ENCODE measurements around the gene SBNO2.
A peak's percentile ranks its signal among the peaks of the same experiment; 100 is the strongest.
"Not testable (repeated sequence)": the region's sequence is repeated elsewhere in the genome, so short reads cannot be mapped to it uniquely, and the experiment has no call there.

SBNO2 gene

DNA sequence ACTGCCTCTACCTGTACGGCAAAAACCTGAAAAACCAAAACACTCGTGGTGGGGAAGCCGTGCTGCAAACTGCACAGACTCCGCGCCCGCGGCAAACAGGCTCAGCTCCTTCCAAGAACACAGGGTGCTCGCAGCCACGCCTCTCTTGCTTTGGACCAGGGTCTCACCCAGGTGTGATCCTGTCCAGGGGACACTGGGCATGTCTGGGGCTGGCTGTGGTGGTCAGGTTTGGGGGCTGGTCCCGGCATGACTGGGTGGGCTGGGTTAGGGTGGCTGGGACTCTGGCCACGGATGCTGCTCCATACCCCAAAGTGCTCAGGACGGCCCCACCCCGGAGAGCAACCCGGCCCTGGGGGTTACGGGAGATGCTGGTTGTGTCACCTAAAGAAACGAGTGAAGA, 56.4 kb downstream of the SBNO2 start:
- DNase-seq (ENCODE audit: low read depth in 2 of 2) = no peak

- DNase-seq (ENCODE audit: low read depth in 2 of 2) = no peak
These were observed 57.1 kb downstream of the SBNO2 start for GRCh38 chr19:1116726-1117581.

DNA sequence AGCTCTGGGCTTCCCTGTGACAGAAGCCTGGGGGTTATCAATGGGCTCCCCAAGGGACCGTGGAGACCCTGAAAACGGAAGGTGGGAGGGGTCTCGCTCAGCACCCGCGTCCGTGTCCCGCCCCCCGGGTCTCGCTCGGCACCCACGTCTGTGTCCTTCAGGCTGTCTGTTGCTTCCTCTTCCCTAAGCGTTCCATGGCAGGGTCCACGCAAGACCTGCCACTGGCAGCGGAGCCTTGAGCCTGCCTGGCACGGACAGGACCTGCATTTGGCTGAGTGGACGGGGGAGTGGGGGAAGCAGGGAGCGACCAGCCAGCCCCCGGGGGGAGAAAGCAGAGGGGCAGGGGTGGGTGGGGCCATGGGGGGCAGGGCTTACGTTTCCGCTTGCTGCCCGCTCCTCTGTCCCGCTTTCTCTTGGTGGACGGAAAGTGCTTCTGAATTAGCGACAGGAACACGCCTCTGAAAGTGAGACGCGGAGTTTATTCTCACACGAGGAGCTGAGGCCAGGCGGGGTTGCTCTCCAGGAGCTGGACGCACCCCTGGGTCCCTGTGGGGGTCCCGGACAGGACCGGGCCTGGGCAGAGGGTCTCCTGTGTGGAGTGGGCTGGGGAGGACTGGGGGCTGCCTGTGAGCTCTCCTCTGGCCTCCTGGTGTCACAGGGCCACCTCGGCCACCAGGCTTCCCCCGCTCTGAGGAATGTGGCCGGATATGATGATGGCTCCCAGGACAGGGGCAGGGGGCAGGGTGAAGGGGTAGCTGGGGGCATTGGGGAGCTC, 58.2 kb downstream of the SBNO2 start:
- no peak for DNase-seq (ENCODE audit: low read depth in 2 of 2)

DNA sequence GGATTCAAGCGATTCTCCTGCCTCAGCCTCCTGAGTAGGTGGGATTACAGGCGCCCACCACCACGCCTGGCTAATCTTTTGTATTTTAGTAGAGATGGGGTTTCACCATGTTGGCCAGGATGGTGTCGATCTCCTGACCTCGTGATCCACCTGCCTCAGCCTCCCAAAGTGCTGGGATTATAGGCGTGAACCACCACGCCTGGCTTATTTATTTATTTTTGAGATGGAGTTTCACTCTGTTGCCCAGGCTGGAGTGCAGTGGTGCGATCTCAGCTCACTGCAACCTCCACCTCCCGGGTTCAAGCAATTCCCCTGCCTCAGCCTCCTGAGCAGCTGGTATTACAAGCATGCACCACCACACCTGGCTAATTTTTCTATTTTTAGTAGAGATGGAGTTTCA, 59.3 kb downstream of the SBNO2 start:
- DNase-seq (ENCODE audit: low read depth in 2 of 2) = not testable (repeated sequence)

- DNase-seq (ENCODE audit: low read depth in 2 of 2) = no peak
These were observed 60.0 kb downstream of the SBNO2 start for GRCh38 chr19:1113986-1114483.

DNA sequence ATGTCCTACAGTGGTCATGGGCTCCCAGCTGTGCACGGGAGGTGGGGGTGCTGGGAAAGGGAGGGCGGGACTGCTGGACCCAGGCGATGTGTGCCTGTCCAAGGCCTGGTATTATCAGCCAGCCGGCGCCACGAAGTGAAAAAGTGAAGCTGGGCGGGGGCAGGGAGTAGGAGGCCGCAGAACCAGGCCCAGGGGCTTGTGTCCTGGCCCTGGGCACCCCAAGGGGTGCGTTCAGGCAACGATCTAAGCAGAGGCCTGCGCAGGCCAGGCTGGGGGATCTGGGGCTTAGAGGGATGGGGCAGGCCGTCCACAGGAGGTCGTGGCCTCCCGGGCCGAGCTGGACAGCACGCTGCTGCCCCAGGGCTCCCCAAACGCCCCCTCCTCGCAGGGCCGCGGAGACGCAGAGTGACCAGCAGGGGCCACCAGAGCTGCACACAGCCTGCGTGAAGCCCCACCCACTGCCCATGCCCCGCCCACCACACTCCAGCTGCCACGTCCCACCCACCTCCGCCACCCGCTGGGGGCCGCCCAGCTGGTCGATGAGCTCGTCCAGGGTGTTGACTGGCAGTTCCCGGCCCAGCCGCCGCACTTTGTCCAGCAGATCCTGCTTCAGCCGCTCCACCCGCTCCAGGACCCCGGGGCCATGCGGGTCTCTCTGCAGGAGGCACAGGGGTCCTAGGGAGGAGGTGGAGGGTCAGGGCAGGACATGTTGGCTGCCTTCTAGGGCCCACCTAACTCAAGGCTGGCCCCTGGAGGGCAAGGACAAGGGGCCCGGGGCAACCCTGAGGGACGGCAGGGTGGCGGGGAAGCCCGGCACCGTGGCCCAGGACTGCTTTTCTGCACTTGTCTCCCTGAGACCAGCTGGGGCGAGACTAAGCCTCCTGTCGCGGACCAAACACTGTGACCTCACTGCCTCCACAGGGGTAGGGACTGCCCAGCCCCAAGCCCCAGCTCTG, 60.8 kb downstream of the SBNO2 start:
- peak; percentile 66 to 70 for DNase-seq (ENCODE audit: low read depth in 2 of 2)

GRCh38 chr19:1112268-1113029, 61.6 kb downstream of the SBNO2 start:
- no peak for DNase-seq (ENCODE audit: low read depth in 2 of 2)

GRCh38 chr19:1111641-1112267, 62.3 kb downstream of the SBNO2 start:
- DNase-seq (ENCODE audit: low read depth in 2 of 2) = no peak

GRCh38 chr19:1110809-1111640, 63.0 kb downstream of the SBNO2 start:
- no peak for DNase-seq (ENCODE audit: low read depth in 2 of 2)

DNA sequence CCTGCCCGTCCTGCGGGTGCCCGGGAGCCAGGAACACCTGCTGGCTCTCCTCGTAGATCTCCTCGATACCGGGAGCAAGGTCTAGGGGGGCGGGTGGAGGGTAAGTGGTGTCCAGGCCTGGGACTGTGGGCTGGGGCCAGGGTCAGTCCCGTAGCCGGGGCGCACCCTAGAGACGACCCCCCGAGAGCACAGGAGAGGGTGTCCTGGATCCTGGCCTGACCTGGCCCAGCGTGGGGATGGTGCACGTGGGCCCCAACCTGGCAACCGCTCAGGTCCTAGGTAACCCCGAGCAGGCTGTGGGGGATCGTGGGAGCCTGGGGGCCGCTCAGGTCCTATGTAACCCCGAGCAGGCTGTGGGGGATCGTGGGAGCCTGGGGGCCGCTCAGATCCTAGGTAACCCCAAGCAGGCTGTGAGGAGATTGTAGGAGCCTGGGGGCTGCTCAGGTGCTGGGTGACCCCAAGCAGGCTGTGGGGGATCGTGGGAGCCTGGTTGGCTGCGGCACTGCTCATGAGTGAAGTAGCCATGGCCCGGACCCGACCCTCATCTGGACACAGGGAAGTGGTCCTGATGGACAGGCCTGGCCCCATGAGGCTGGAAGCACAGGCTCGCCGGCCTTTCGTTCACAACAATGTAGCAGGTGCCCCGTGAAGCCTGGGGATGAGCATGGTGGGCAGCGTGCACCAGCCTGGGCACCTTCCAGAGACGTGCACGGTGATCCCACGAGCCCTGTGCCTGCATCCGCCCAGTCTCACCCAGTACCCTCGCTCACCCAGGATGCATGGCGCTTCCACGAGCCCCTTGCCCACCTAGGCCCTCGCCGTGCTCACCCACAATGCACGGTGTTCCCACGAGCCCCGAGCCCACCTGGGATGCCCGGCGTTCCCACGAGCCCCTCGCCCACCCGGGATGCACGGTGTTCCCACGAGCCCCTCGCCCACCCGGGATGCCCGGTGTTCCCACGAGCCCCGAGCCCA, 64.1 kb downstream of the SBNO2 start:
- DNase-seq (ENCODE audit: low read depth in 2 of 2) = no peak

DNA sequence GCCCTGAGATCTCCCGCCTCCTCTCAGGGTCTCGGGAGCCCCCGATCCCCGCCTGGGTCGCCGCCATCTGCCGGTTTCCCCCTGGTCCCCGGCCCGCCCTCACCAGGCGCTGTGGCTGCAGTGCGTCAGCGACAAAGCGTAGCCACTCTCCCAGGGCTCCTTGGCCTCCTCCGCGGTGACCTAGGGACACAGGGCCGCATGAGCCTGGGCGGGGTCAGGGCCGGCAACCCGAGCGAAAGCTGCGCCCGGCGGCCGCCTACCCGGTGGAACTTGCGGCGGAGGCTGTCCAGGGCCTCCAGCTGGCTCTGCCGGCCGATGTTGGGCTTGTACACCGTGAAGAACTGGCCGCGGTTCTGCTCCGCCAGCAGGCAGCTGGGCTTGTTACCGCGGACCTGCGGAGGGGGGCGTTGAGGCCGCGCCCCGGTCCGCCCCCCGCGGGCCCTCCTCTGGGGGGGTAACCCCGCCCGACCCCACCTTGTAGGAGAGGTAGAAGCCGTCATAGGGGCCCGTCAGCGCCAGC, 65.0 kb downstream of the SBNO2 start:
- no peak for DNase-seq (ENCODE audit: low read depth in 2 of 2)

- DNase-seq (ENCODE audit: low read depth in 2 of 2) = no peak
These were observed 65.6 kb downstream of the SBNO2 start for GRCh38 chr19:1108291-1109031.

DNA sequence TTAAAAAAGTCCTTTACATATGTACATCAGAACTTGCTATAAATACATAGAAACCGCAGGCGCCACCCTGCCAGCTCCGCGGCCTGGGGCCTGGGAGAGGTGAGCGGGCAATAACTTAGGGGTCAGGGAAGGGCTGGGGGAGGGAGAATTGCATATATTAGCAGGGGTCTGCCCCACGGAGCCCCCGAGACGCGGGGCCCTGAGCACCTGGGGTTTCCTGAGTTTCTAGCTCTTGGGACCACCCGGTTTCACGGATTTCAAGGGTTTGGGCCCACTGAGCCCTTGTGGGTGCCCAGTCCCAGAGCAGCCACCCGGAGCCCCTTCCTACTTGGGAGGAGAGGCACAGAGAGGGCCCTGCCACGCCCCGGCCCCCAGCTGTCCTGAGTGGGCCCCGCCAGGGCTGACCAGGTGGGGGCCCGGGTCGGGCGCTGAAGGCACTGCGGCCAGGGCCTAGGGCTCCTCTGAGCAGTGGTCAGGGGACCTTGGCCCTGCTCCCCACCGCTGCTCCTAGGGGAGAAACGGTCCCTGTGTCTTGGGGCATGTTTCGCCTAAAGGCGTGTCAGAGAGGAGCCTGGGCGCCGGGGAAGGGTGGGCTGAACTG, 66.3 kb downstream of the SBNO2 start:
- no peak for DNase-seq (ENCODE audit: low read depth in 2 of 2)

DNA sequence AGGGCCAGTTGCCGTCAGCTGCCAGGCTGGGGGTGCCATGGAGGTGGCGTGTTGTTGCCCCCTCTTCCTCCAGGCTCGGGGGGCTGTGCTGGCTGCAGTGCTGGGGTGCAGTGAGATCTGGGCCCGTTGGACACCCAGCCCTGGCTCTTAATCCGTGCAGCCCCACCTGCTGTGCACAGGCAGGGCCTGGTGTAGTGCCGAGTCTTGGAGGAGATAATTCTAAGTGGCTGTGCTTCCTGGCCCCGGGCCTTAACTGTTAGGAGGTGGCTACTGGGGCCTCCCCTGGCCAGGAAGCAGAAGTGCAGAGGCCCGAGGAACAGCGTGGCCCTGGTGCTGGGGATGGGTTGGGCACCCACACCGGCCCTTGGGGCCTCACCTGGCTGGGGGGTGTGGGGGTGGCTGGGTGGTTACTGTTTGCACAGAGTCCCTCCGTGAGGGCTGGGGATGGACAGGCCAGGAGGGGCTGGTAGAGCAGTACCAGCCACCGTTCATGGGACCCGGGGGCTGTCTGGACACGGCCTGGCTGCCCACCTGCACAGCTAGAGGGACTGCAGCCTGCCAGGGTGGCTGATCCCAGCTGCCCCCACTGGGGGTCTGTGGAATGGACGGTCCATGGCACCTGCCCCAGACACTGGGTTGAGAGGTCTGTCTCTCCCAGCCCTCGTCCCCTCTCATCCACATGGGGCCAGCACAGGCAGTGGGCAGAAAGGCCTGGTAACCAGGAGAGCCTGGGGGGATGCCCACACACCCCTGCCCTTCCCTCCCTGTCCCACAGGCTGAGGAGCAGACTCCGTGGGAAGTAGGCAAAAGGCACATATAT, 67.0 kb downstream of the SBNO2 start:
- no peak for DNase-seq (ENCODE audit: low read depth in 2 of 2)

- no peak for DNase-seq (ENCODE audit: low read depth in 2 of 2)
These were observed 67.9 kb downstream of the SBNO2 start for GRCh38 chr19:1105873-1106840.
